H9 (cell line): Measurements from ENCODE around the gene EDC3. TPM values are rescaled to one million over a fixed set of nuclear protein-coding genes. Genes with fewer than 3 reads are reported as not detected.

Source experiments
- DNase-seq: peaks from one replicate; pipeline ENCODE4 v3.0.0-alpha.2; 2017
- H2AFZ ChIP-seq: one replicate; pipeline ENCODE4 v1.6.1; 2013; ENCODE audit warnings: mild to moderate bottlenecking, low read length, control low read depth, moderate library complexity
- H2AK5ac ChIP-seq: 2 replicates; pipeline ENCODE4 v1.6.1; 2013; ENCODE audit warnings: low read length, control low read depth, mixed read lengths; ENCODE audit not compliant: insufficient read length
- H2BK120ac ChIP-seq: one replicate; pipeline ENCODE4 v1.6.1; 2013; ENCODE audit warnings: low read depth, mild to moderate bottlenecking, low read length, control low read depth, inconsistent platforms; ENCODE audit not compliant: poor library complexity, severe bottlenecking
- H2BK12ac ChIP-seq: 2 replicates; pipeline ENCODE4 v1.6.1; 2013; ENCODE audit warnings: low read length, control low read depth, mixed read lengths, low read depth; ENCODE audit not compliant: insufficient read length
- H2BK15ac ChIP-seq: 2 replicates; pipeline ENCODE4 v1.6.1; 2013; ENCODE audit warnings: low read depth, low read length, control low read depth
- H2BK20ac ChIP-seq: one replicate; pipeline ENCODE4 v1.6.1; 2013; ENCODE audit warnings: low read depth, mild to moderate bottlenecking, low read length, control low read depth, inconsistent platforms; ENCODE audit not compliant: poor library complexity, severe bottlenecking
- H2BK5ac ChIP-seq: 2 replicates; pipeline ENCODE4 v1.6.1; 2013; ENCODE audit warnings: low read length, control low read depth, mixed read lengths; ENCODE audit not compliant: insufficient read length
- H3K14ac ChIP-seq: 2 replicates; pipeline ENCODE4 v1.6.1; 2013; ENCODE audit warnings: low read length, control low read depth; ENCODE audit not compliant: insufficient read depth
- H3K18ac ChIP-seq: 2 replicates; pipeline ENCODE4 v1.6.1; 2013; ENCODE audit warnings: low read depth, mild to moderate bottlenecking, mixed read lengths, low read length, control low read depth; ENCODE audit not compliant: insufficient read length
- H3K23ac ChIP-seq: 2 replicates; pipeline ENCODE4 v1.6.1; 2013; ENCODE audit warnings: low read length, control low read depth, mixed read lengths, low read depth; ENCODE audit not compliant: insufficient read length
- H3K23me2 ChIP-seq: 2 replicates; pipeline ENCODE4 v1.6.1; 2013; ENCODE audit warnings: low read depth, mild to moderate bottlenecking, mixed read lengths, low read length, control low read depth; ENCODE audit not compliant: insufficient read length, poor library complexity, severe bottlenecking
- H3K27ac ChIP-seq: 2 replicates; pipeline ENCODE4 v1.5.1; 2013; ENCODE audit warnings: low read length, control low read depth, mixed read lengths, low read depth; ENCODE audit not compliant: insufficient read length
- H3K27me3 ChIP-seq: 2 replicates; pipeline ENCODE4 v1.6.1; 2013; ENCODE audit warnings: low read length, control low read depth, inconsistent platforms; ENCODE audit not compliant: insufficient read depth
- H3K4ac ChIP-seq: 2 replicates; pipeline ENCODE4 v1.6.1; 2013; ENCODE audit warnings: low read depth, mild to moderate bottlenecking, control low read depth, inconsistent platforms, low read length, moderate library complexity
- H3K4me1 ChIP-seq: 2 replicates; pipeline ENCODE4 v1.6.1; 2013; ENCODE audit warnings: low read length, control low read depth, inconsistent platforms; ENCODE audit not compliant: insufficient read depth
- H3K4me2 ChIP-seq: 2 replicates; pipeline ENCODE4 v1.6.1; 2013; ENCODE audit warnings: low read length, control low read depth, mixed read lengths; ENCODE audit not compliant: insufficient read length, insufficient read depth
- H3K56ac ChIP-seq: 2 replicates; pipeline ENCODE4 v1.6.1; 2013; ENCODE audit warnings: low read depth, mild to moderate bottlenecking, mixed read lengths, low read length, control low read depth; ENCODE audit not compliant: insufficient read length
- H3K79me1 ChIP-seq: 2 replicates; pipeline ENCODE4 v1.6.1; 2013; ENCODE audit warnings: low read depth, mild to moderate bottlenecking, moderate library complexity, low read length, control low read depth, inconsistent platforms; ENCODE audit not compliant: insufficient read depth, poor library complexity, severe bottlenecking
- H3K79me2 ChIP-seq: 2 replicates; pipeline ENCODE4 v1.6.1; 2013; ENCODE audit warnings: low read length, control low read depth, inconsistent platforms; ENCODE audit not compliant: insufficient read depth
- H3K9ac ChIP-seq: 2 replicates; pipeline ENCODE4 v1.6.1; 2013; ENCODE audit warnings: low read length, control low read depth, mixed read lengths; ENCODE audit not compliant: insufficient read length; ENCODE audit errors: extremely low read depth
- H3K9me3 ChIP-seq: one replicate; pipeline ENCODE4 v1.6.1; 2013; ENCODE audit warnings: low read depth, low read length, inconsistent platforms; ENCODE audit not compliant: control insufficient read depth
- H3T11ph ChIP-seq: one replicate; pipeline ENCODE4 v1.6.1; 2013; ENCODE audit warnings: mild to moderate bottlenecking, low read length, control low read depth, inconsistent platforms
- H4K20me1 ChIP-seq: one replicate; pipeline ENCODE4 v1.6.1; 2013; ENCODE audit not compliant: control insufficient read depth, insufficient read length, insufficient read depth
- H4K5ac ChIP-seq: 2 replicates; pipeline ENCODE4 v1.6.1; 2013; ENCODE audit warnings: low read depth, mild to moderate bottlenecking, mixed read lengths, low read length, control low read depth; ENCODE audit not compliant: insufficient read length
- H4K8ac ChIP-seq: replicated peaks from 2 replicates; pipeline ENCODE4 v1.6.1; 2013; ENCODE audit warnings: low read length, control low read depth, mixed read lengths, low read depth; ENCODE audit not compliant: insufficient read length
- H4K91ac ChIP-seq: 2 replicates; pipeline ENCODE4 v1.6.1; 2013; ENCODE audit warnings: low read depth, mild to moderate bottlenecking, moderate library complexity, mixed read lengths, low read length, control low read depth; ENCODE audit not compliant: insufficient read length
- H3K27ac Mint-ChIP-seq, 3 experiments: 2 replicates in 2 of 3; 3 replicates in 1 of 3; pipeline ENCODE4 v1.8.0; 2020 to 2021; ENCODE audit warnings: mixed read lengths in 3 of 3, mild to moderate bottlenecking in 1 of 3, moderate library complexity in 1 of 3
- H3K27me3 Mint-ChIP-seq: 2 replicates; pipeline ENCODE4 v1.8.0; 2021; ENCODE audit warnings: low read depth, mild to moderate bottlenecking, moderate library complexity, mixed read lengths
- H3K36me3 Mint-ChIP-seq, 3 experiments: 2 replicates in 2 of 3; 3 replicates in 1 of 3; pipeline ENCODE4 v1.8.0; 2020 to 2021; ENCODE audit warnings: low read depth in 3 of 3, mixed read lengths in 3 of 3; ENCODE audit not compliant: insufficient read depth in 1 of 3
- H3K4me1 Mint-ChIP-seq, 2 experiments: 2 replicates each; pipeline ENCODE4 v1.8.0; 2020; ENCODE audit warnings: mixed read lengths in 2 of 2
- H3K4me3 Mint-ChIP-seq, 2 experiments: 2 replicates in 1 of 2; 3 replicates in 1 of 2; pipeline ENCODE4 v1.8.0; 2020 to 2021; ENCODE audit warnings: mild to moderate bottlenecking in 2 of 2, mixed read lengths in 2 of 2, moderate library complexity in 1 of 2
- H3K9me3 Mint-ChIP-seq, 2 experiments: 2 replicates in 1 of 2; 3 replicates in 1 of 2; pipeline ENCODE4 v1.8.0; 2020; ENCODE audit warnings: mild to moderate bottlenecking in 2 of 2, mixed read lengths in 2 of 2, moderate library complexity in 1 of 2
- CTCF ChIP-seq: fragments of 200-600 bp; sonication (generic); conservative IDR thresholded peaks from 3 replicates; pipeline ENCODE4 v1.8.0; 2021; ENCODE audit warnings: antibody characterized with exemption, mild to moderate bottlenecking
- WGBS: extraction: QIAGEN DNeasy Blood & Tissue Kit; methylation state at CpG from one replicate; pipeline ENCODE4 v1.1.7; 2013; ENCODE audit warnings: missing lambda C conversion rate, low lambda C conversion rate, mixed read lengths; ENCODE audit not compliant: insufficient read length; ENCODE audit errors: extremely low coverage; 5-methylcytosine and 5-hydroxymethylcytosine counted together
- total RNA-seq: library from RNA; stranded (reverse); gene quantifications from 2 replicates; pipeline ENCODE4 v1.2.1, GENCODE V29; 2021

The EDC3 gene
- total RNA-seq, 1 experiment from 2014 or later = 60.5 TPM

GRCh38 chr15:74636984-74637383 is 58.8 kb downstream of the EDC3 start:
- H3K79me2 ChIP-seq = no peaks in the 10 kb centered on the region
- no peak overlapping the region for H3K4ac ChIP-seq
- peaks cover 0 to 2% of the 10 kb centered on the region in 2 experiments; a peak in 2 of 4 replicates for H3K4me1 Mint-ChIP-seq
- H3K23me2 ChIP-seq = no peaks in the 10 kb centered on the region
- H4K5ac ChIP-seq = no peak overlapping the region
- no peak overlapping the region for H2BK120ac ChIP-seq
- H3K23ac ChIP-seq = no peak overlapping the region
- H3K9me3 Mint-ChIP-seq = no peaks in the 10 kb centered on the region
- no peak overlapping the region for H3T11ph ChIP-seq
- no peaks in the 10 kb centered on the region for H3K9me3 ChIP-seq
- H3K27ac ChIP-seq = no peak overlapping the region
- H2BK12ac ChIP-seq = no peak overlapping the region
- H2AK5ac ChIP-seq = no peak overlapping the region
- no peak overlapping the region for H3K4me2 ChIP-seq
- peaks cover 11 to 53% (median 31%) of the 10 kb centered on the region in 3 experiments; a peak in 6 of 7 replicates for H3K36me3 Mint-ChIP-seq
- no peak overlapping the region for H2BK15ac ChIP-seq
- no peaks in the 10 kb centered on the region for H3K27me3 ChIP-seq
- DNase-seq = no peak
- no peaks in the 10 kb centered on the region for H3K4me1 ChIP-seq
- H2BK5ac ChIP-seq = no peak overlapping the region
- H3K56ac ChIP-seq = no peak overlapping the region
- no peaks in the 10 kb centered on the region for H3K27me3 Mint-ChIP-seq
- no peak overlapping the region for H3K9ac ChIP-seq
- H3K18ac ChIP-seq = no peak overlapping the region
- H3K4me3 Mint-ChIP-seq = no peak overlapping the region
- no peak for TF ChIP-seq CTCF
- H3K79me1 ChIP-seq = no peaks in the 10 kb centered on the region
- WGBS = no CpG with 5 or more reads among the region's 1 CpG
- no peak overlapping the region for H2AFZ ChIP-seq
- H4K20me1 ChIP-seq = no peaks in the 10 kb centered on the region
- H3K27ac Mint-ChIP-seq = no peak overlapping the region; a peak in 1 of 7 replicates
- H3K14ac ChIP-seq = no peak overlapping the region
- H4K8ac ChIP-seq = no peak overlapping the region
- no peak overlapping the region for H2BK20ac ChIP-seq
- no peak overlapping the region for H4K91ac ChIP-seq
